ENCODE measurements around the gene MAP3K21.

DNA sequence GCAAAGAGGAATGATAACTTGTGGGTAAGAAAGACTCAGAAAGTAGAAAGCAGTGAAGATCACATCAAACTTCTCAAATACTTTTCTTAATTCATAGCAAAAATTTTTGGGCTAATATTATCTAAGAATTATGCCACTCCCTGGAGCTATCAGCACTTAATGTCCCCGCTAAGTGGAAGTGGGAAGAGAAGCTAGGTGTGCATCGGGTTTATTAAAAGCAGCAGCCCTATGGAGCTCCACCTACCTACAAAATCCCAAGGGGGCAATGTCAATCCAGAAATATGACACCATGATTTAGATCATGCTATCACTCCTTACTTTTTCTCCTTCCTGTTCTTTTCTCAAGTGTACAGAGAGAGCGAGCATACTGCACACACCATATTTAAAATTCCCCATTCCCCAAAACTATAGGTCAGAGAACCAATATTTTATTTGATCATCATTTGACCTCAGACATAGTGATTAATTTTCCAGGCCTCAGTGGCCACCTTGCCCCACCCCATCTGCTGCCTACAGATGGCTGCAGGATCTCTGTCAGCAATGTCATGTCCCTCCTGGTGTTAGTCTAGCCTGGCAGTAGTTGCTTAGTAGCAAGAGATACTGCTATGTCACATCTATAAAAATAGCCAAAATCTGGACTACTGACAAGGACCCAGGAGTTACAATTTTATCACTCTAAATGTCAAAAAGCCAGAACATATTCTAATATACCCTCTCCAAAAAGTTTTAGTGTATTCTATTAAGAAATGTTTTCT is 66.6 kb downstream of the MAP3K21 start:
- TF ChIP-seq, protein P1, sequence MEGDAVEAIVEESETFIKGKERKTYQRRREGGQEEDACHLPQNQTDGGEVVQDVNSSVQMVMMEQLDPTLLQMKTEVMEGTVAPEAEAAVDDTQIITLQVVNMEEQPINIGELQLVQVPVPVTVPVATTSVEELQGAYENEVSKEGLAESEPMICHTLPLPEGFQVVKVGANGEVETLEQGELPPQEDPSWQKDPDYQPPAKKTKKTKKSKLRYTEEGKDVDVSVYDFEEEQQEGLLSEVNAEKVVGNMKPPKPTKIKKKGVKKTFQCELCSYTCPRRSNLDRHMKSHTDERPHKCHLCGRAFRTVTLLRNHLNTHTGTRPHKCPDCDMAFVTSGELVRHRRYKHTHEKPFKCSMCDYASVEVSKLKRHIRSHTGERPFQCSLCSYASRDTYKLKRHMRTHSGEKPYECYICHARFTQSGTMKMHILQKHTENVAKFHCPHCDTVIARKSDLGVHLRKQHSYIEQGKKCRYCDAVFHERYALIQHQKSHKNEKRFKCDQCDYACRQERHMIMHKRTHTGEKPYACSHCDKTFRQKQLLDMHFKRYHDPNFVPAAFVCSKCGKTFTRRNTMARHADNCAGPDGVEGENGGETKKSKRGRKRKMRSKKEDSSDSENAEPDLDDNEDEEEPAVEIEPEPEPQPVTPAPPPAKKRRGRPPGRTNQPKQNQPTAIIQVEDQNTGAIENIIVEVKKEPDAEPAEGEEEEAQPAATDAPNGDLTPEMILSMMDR (conservative IDR thresholded peaks at IDR 0.05), result no peak
- TF ChIP-seq EZH2 (IDR thresholded peaks at IDR 0.05; ENCODE audit: low read depth), result no peak

Data from PC-9 (cell line).